Stimulated activated memory B cell treated with anti-CD40 and anti-IgM and Interleukin-4, amounts not matched to agents 10 μg/mL and 1 μg/mL and 100 μg/mL, for 72 hours (primary cell): ENCODE measurements around the gene RNF144A.
A peak's percentile ranks its signal among the peaks of the same experiment; 100 is the strongest.
"Not testable (repeated sequence)": the region's sequence is repeated elsewhere in the genome, so short reads cannot be mapped to it uniquely, and the experiment has no call there.

Source experiments
- ATAC-seq: fragments of 150-1000 bp; cut with Tn5 transposase; 2 replicates; pipeline ENCODE4 v1.10.0; 2021
- H3K27ac Mint-ChIP-seq: one replicate; pipeline ENCODE4 v1.8.0; 2022; ENCODE audit warnings: mild to moderate bottlenecking, mixed read lengths
- H3K27me3 Mint-ChIP-seq: one replicate; pipeline ENCODE4 v1.8.0; 2022; ENCODE audit warnings: mixed read lengths
- H3K36me3 Mint-ChIP-seq: one replicate; pipeline ENCODE4 v1.8.0; 2022; ENCODE audit warnings: mixed read lengths
- H3K4me1 Mint-ChIP-seq: one replicate; pipeline ENCODE4 v1.8.0; 2022; ENCODE audit warnings: mixed read lengths
- H3K4me3 Mint-ChIP-seq: one replicate; pipeline ENCODE4 v1.8.0; 2022; ENCODE audit warnings: mild to moderate bottlenecking, moderate library complexity, mixed read lengths
- H3K9me3 Mint-ChIP-seq: one replicate; pipeline ENCODE4 v1.8.0; 2022; ENCODE audit warnings: mixed read lengths

The RNF144A gene

DNA sequence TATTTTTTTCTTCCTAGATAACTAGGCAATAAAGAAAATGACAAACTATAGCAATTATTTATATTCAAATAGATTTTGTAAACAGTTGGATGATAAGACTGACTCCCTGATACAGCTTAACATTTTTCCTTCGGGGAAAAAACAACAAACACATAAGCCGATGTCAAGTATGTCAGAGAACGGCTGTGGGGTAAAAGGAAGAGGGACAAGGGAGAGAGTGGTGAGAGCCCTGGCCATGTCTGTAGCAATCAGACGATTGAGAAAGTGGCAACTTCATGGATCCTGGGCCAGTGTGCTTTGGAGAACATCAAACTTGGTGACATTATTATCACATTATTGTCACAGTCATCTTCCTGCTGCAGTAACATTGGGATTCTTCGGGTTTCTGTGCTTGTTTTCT is 65.2 kb downstream of the RNF144A start:
- no peak overlapping the region for H3K4me3 Mint-ChIP-seq
- no peaks in the 10 kb centered on the region for H3K27me3 Mint-ChIP-seq
- H3K4me1 Mint-ChIP-seq = no peaks in the 10 kb centered on the region
- H3K9me3 Mint-ChIP-seq = peaks cover 9% of the 10 kb centered on the region
- ATAC-seq = no peak
- peaks cover 18% of the 10 kb centered on the region for H3K36me3 Mint-ChIP-seq
- H3K27ac Mint-ChIP-seq = no peak overlapping the region

GRCh38 chr2:6982934-6983589 is 65.8 kb downstream of the RNF144A start:
- H3K9me3 Mint-ChIP-seq = peaks cover 9% of the 10 kb centered on the region
- H3K36me3 Mint-ChIP-seq = peaks cover 18% of the 10 kb centered on the region
- H3K27ac Mint-ChIP-seq = no peak overlapping the region
- ATAC-seq = no peak
- H3K4me1 Mint-ChIP-seq = no peaks in the 10 kb centered on the region
- no peaks in the 10 kb centered on the region for H3K27me3 Mint-ChIP-seq
- no peak overlapping the region for H3K4me3 Mint-ChIP-seq

- Mint-ChIP-seq H3K36me3 (peaks cover 6% of the 10 kb centered on the region), H3K27me3 (no peaks in the 10 kb centered on the region), H3K9me3 (peaks cover 8% of the 10 kb centered on the region), H3K4me3 (no peak overlapping the region), H3K27ac (no peak overlapping the region), H3K4me1 (no peaks in the 10 kb centered on the region)
- ATAC-seq = no peak
These were observed 69.2 kb downstream of the RNF144A start for GRCh38 chr2:6986301-6986911.

GRCh38 chr2:6986912-6987361 is 69.7 kb downstream of the RNF144A start:
- Mint-ChIP-seq H3K4me3 (no peak overlapping the region), H3K27ac (no peak overlapping the region), H3K27me3 (no peaks in the 10 kb centered on the region), H3K36me3 (peaks cover under 1% of the 10 kb centered on the region), H3K9me3 (peaks cover 4% of the 10 kb centered on the region), H3K4me1 (no peaks in the 10 kb centered on the region)
- no peak for ATAC-seq

DNA sequence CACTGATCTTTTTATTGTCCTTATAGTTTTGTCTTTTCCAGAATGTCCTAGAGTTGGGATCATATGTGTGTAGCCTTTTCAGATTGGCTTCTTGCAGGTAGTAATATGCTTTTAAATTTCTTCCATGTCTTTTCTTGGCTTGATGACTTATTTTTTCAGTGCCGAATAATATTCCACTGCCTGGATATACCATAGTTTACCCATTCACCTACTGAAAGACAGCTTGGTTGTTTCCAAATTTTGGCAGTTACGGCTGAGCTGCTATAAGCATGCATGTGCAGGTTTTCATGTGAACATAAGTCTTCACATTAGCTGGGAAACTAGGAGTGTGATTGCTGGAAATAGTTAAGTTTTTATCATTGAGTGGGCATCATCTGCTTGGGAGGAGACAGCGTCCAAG is 73.7 kb downstream of the RNF144A start:
- no peaks in the 10 kb centered on the region for H3K27me3 Mint-ChIP-seq
- H3K36me3 Mint-ChIP-seq = no peaks in the 10 kb centered on the region
- H3K4me1 Mint-ChIP-seq = no peaks in the 10 kb centered on the region
- H3K9me3 Mint-ChIP-seq = peaks cover 4% of the 10 kb centered on the region
- ATAC-seq = no peak
- no peak overlapping the region for H3K4me3 Mint-ChIP-seq
- H3K27ac Mint-ChIP-seq = no peak overlapping the region

- Mint-ChIP-seq H3K4me1 (no peaks in the 10 kb centered on the region), H3K27me3 (no peaks in the 10 kb centered on the region), H3K9me3 (peaks cover 4% of the 10 kb centered on the region), H3K4me3 (no peak overlapping the region), H3K27ac (no peak overlapping the region), H3K36me3 (no peaks in the 10 kb centered on the region)
- no peak for ATAC-seq
These were observed 75.6 kb downstream of the RNF144A start for GRCh38 chr2:6992794-6993228.

DNA sequence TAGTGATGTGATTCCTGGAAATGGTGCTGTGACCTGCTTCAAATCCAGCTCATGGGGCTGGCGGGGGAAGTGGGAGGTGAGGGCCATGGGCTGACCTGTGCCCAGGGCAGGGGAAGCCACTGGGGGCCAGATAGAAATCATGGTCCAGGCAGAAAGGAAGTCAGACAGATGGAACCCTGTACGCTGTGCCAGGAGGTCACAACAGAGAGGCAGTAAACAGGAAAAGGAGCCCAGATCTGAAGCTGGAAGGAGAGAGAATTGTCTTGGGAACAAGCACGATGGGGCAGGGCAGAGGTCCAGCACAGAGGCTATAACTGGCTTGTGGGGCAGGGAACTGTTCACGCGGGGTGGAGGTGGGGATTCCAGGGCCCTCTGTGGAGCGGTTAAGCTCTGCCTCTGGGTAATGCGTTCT is 76.0 kb downstream of the RNF144A start:
- peaks cover 4% of the 10 kb centered on the region for H3K9me3 Mint-ChIP-seq
- no peaks in the 10 kb centered on the region for H3K27me3 Mint-ChIP-seq
- peaks cover under 1% of the 10 kb centered on the region for H3K4me1 Mint-ChIP-seq
- ATAC-seq = no peak
- H3K4me3 Mint-ChIP-seq = no peak overlapping the region
- no peak overlapping the region for H3K27ac Mint-ChIP-seq
- no peaks in the 10 kb centered on the region for H3K36me3 Mint-ChIP-seq

DNA sequence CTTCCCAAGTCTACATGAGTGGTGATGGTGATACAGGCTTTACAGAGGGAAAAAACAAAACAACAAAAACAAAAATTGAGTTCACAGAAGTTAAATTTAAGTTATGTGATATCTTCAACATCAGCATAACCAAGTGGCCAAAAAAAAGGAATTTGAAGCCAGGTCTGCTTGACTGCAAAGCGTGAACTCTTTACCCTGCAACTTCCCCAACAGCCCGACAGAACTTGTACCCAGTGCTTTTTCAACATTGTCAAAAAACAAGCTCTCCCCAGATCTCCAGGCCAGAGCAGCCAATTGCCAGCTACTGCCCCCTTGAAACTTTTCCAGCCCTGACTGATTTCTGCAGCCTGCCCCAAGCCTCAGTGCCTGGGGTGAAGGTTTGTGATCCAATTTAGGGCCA is 76.7 kb downstream of the RNF144A start:
- no peak for ATAC-seq
- H3K4me3 Mint-ChIP-seq = no peak overlapping the region
- peaks cover 4% of the 10 kb centered on the region for H3K9me3 Mint-ChIP-seq
- peaks cover 8% of the 10 kb centered on the region for H3K4me1 Mint-ChIP-seq
- H3K36me3 Mint-ChIP-seq = no peaks in the 10 kb centered on the region
- no peak overlapping the region for H3K27ac Mint-ChIP-seq
- H3K27me3 Mint-ChIP-seq = no peaks in the 10 kb centered on the region

- no peak overlapping the region for H3K4me3 Mint-ChIP-seq
- H3K36me3 Mint-ChIP-seq = no peaks in the 10 kb centered on the region
- peaks cover 4% of the 10 kb centered on the region for H3K9me3 Mint-ChIP-seq
These were observed 77.4 kb downstream of the RNF144A start for GRCh38 chr2:6994536-6995128.

DNA sequence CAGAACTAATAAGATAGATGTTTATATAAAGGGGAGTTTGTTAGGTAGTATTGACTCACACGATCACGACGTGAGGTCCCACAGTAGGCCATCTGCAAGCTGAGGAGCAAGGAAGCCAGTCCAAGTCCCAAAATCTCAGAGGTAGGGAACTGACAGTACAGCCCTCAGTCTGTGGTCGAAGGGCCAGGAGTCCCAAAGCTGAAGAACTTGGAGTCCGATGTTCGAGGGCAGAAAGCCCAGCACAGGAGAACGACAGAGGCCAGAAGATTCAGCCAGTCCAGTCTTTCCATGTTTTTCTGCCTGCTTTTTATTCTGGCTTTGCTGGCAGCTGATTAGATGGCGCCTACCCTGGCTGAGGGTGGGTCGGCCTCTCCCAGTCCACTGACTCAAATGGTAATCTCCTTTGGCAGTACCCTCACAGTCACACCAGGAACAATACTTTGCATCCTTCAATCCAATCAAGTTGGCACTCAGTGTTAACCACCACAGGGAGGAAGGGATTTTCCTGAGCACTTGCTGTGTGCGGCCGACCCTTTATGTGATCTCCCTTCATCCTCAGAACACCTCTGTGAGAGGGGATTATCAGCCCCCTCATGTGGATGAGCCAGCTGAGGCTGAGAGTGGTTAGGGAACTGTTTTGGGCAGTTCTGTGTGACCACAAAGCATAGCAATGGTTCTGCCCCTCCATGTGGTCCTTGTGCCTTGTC is 78.3 kb downstream of the RNF144A start:
- H3K4me1 Mint-ChIP-seq = peaks cover 21% of the 10 kb centered on the region
- ATAC-seq = no peak
- H3K4me3 Mint-ChIP-seq = no peak overlapping the region
- H3K27me3 Mint-ChIP-seq = no peaks in the 10 kb centered on the region
- H3K27ac Mint-ChIP-seq = no peak overlapping the region
- H3K9me3 Mint-ChIP-seq = peaks cover 3% of the 10 kb centered on the region
- H3K36me3 Mint-ChIP-seq = no peaks in the 10 kb centered on the region

More at GRCh38 chr2:6994536-6995128, 77.4 kb downstream of the RNF144A start:
- ATAC-seq = no peak
- no peaks in the 10 kb centered on the region for H3K27me3 Mint-ChIP-seq
- H3K4me1 Mint-ChIP-seq = peaks cover 15% of the 10 kb centered on the region
- no peak overlapping the region for H3K27ac Mint-ChIP-seq

DNA sequence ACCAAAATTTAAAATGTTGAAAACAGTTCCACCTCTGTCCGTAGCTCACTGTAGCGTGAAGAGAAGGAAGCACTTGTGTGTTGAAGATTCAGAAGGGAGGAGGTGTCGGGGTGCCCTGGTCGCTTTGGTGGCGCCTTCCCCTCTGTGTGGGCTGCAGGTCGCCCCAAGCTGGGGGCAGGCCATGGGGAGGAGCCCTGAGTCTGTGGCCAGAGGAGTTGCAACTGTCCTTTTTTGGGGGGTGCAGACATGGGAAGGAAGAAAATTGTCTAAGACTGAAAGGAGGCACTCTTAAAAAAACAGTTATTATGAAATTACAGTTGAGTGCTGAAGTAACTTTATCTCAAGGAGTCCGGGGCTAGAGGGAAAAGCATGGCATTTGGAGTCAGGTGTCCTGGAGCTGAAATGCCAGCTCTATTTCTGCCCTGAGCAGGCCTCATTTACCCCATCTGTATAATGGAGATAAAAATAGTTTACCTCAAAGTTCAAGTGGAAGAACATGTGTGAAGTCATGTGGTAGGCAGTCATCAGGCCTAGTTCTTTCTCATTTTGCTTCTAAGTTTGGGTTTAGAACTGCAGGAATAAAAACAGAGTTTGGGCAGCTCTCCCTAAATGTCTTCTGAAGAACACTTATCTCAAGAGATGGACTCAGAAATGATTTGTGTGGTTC is 82.1 kb downstream of the RNF144A start:
- peak overlapping the region; percentile 62 for H3K4me3 Mint-ChIP-seq
- H3K9me3 Mint-ChIP-seq = no peaks in the 10 kb centered on the region
- no peaks in the 10 kb centered on the region for H3K36me3 Mint-ChIP-seq
- peak overlapping the region; percentile 75 for H3K27ac Mint-ChIP-seq
- ATAC-seq = peak; percentile 88
- no peaks in the 10 kb centered on the region for H3K27me3 Mint-ChIP-seq
- peaks cover 28% of the 10 kb centered on the region for H3K4me1 Mint-ChIP-seq

DNA sequence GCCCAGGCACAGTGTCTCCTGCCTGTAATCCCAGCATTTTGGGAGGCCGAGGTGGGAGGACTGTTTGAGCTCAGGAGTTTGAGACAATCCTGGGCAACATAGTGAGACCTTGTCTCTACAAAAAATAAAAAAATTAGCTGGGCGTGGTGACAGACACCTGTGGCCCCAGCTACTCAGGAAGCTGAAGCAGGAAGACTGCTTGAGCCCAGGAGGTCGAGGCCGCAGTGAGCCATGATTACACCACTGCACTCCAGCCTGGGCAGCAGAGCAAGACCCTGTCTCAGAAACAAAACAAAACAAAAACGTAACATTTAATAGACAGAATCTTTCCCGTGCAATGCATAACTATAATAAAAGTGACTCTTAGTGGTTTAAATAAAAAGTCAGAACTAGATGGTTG is 84.2 kb downstream of the RNF144A start:
- not testable (repeated sequence) for H3K27me3 Mint-ChIP-seq, ATAC-seq, H3K9me3 Mint-ChIP-seq, H3K4me3 Mint-ChIP-seq, H3K36me3 Mint-ChIP-seq, H3K27ac Mint-ChIP-seq
- H3K4me1 Mint-ChIP-seq = peaks cover 33% of the 10 kb centered on the region

- H3K4me1 Mint-ChIP-seq = peaks cover 45% of the 10 kb centered on the region
- no peak for ATAC-seq
- H3K4me3 Mint-ChIP-seq = no peak overlapping the region
- H3K27me3 Mint-ChIP-seq = peaks cover 18% of the 10 kb centered on the region
- H3K27ac Mint-ChIP-seq = peak overlapping the region; percentile 17
- no peaks in the 10 kb centered on the region for H3K36me3 Mint-ChIP-seq
- H3K9me3 Mint-ChIP-seq = no peaks in the 10 kb centered on the region
These were observed 86.7 kb downstream of the RNF144A start for GRCh38 chr2:7003895-7004294.

GRCh38 chr2:7004636-7005035 is 87.4 kb downstream of the RNF144A start:
- Mint-ChIP-seq H3K27me3 (peaks cover 19% of the 10 kb centered on the region), H3K4me1 (peaks cover 37% of the 10 kb centered on the region), H3K9me3 (no peaks in the 10 kb centered on the region), H3K36me3 (no peaks in the 10 kb centered on the region), H3K4me3 (peak overlapping the region; percentile 6), H3K27ac (peak overlapping the region; percentile 17)
- ATAC-seq = peak; percentile 74

GRCh38 chr2:7007488-7007845 is 90.3 kb downstream of the RNF144A start:
- no peak overlapping the region for H3K4me3 Mint-ChIP-seq
- no peaks in the 10 kb centered on the region for H3K9me3 Mint-ChIP-seq
- no peaks in the 10 kb centered on the region for H3K36me3 Mint-ChIP-seq
- H3K4me1 Mint-ChIP-seq = peaks cover 31% of the 10 kb centered on the region
- H3K27ac Mint-ChIP-seq = no peak overlapping the region
- peak; percentile 49 for ATAC-seq
- H3K27me3 Mint-ChIP-seq = peaks cover 19% of the 10 kb centered on the region
